Transverse colon (tissue), 3 donors: ENCODE data around the gene ANAPC15.

Source experiments
- POLR2A ChIP-seq: fragments of 450-650 bp; IDR thresholded peaks from one replicate; pipeline ENCODE4 v1.6.1; 2016; ENCODE audit warnings: antibody characterized with exemption, mild to moderate bottlenecking, moderate library complexity
- POLR2AphosphoS5 ChIP-seq, 3 donors: sonication (generic); formaldehyde crosslinking; IDR thresholded peaks; one replicate each; pipeline ENCODE4 v1.6.1; 2016; ENCODE audit warnings: antibody characterized with exemption in 3 of 3

GRCh38 chr11:72150882-72151281 is 38.4 kb upstream of the ANAPC15 start:
- TF ChIP-seq POLR2AphosphoS5 (IDR thresholded peaks at IDR 0.05) (no peak), POLR2A (no peak)
